Loucy (cell line): Measurements from ENCODE around the gene ATPAF2.

Source experiments
- H2AFZ ChIP-seq: fragments of 200-600 bp; sonication (generic); 2 replicates; pipeline ENCODE4 v1.6.0; 2016; ENCODE audit warnings: antibody characterized with exemption, mild to moderate bottlenecking, low read length, moderate library complexity
- H3F3A ChIP-seq: fragments of 200-600 bp; 2 replicates; pipeline ENCODE4 v1.6.0; 2016; ENCODE audit warnings: antibody characterized with exemption, low read depth, mild to moderate bottlenecking
- H3K27me3 ChIP-seq: fragments of 200-600 bp; sonication (generic); 2 replicates; pipeline ENCODE4 v1.6.1; 2014; ENCODE audit warnings: low read length, mild to moderate bottlenecking; ENCODE audit not compliant: insufficient read depth, poor library complexity, severe bottlenecking
- H3K36me3 ChIP-seq: fragments of 200-600 bp; sonication (generic); 2 replicates; pipeline ENCODE4 v1.6.1; 2016; ENCODE audit warnings: low read length; ENCODE audit not compliant: insufficient read depth
- H3K4me1 ChIP-seq: fragments of 200-600 bp; sonication (generic); 2 replicates; pipeline ENCODE4 v1.5.1; 2014; ENCODE audit warnings: low read length, mild to moderate bottlenecking; ENCODE audit not compliant: insufficient read depth, poor library complexity, severe bottlenecking
- H3K4me2 ChIP-seq: fragments of 200-600 bp; sonication (generic); 2 replicates; pipeline ENCODE4 v1.6.0; 2014; ENCODE audit warnings: antibody characterized with exemption, low read length, low read depth, mild to moderate bottlenecking; ENCODE audit not compliant: poor library complexity, severe bottlenecking
- H3K4me3 ChIP-seq: fragments of 200-600 bp; sonication (generic); 2 replicates; pipeline ENCODE4 v1.5.1; 2014; ENCODE audit warnings: low read length, mild to moderate bottlenecking, mixed read lengths; ENCODE audit not compliant: poor library complexity, severe bottlenecking
- H3K79me2 ChIP-seq: fragments of 200-600 bp; sonication (generic); 2 replicates; pipeline ENCODE4 v1.6.1; 2014; ENCODE audit warnings: low read length; ENCODE audit not compliant: insufficient read depth
- H3K9ac ChIP-seq: fragments of 200-600 bp; sonication (generic); 2 replicates; pipeline ENCODE4 v1.6.0; 2014; ENCODE audit warnings: mild to moderate bottlenecking, low read depth, low read length, moderate library complexity; ENCODE audit not compliant: poor library complexity, severe bottlenecking
- H3K9me2 ChIP-seq: fragments of 200-600 bp; sonication (generic); replicated peaks from 2 replicates; pipeline ENCODE4 v1.6.1; 2016; ENCODE audit warnings: low read depth, low read length, mixed read lengths
- H3K9me3 ChIP-seq: fragments of 200-600 bp; sonication (generic); 2 replicates; pipeline ENCODE4 v1.6.1; 2014; ENCODE audit warnings: mild to moderate bottlenecking, antibody characterized with exemption, low read length, low read depth; ENCODE audit not compliant: insufficient read depth
- H4K20me1 ChIP-seq: fragments of 200-600 bp; sonication (generic); 2 replicates; pipeline ENCODE4 v1.6.0; 2014; ENCODE audit warnings: antibody characterized with exemption, low read length, mild to moderate bottlenecking; ENCODE audit not compliant: insufficient read depth, poor library complexity, severe bottlenecking
- EZH2phosphoT487 ChIP-seq: fragments of 200-600 bp; IDR thresholded peaks from 2 replicates; pipeline ENCODE4 v1.6.1; 2018; ENCODE audit warnings: antibody characterized with exemption, mild to moderate bottlenecking, moderate library complexity, borderline replicate concordance
- TF ChIP-seq, protein P1 (sequence below): fragments of 200-600 bp; sonication (generic); conservative IDR thresholded peaks from 2 replicates; pipeline ENCODE4 v1.5.1; 2014; ENCODE audit warnings: mild to moderate bottlenecking, antibody characterized with exemption, low read length

The ATPAF2 gene

DNA sequence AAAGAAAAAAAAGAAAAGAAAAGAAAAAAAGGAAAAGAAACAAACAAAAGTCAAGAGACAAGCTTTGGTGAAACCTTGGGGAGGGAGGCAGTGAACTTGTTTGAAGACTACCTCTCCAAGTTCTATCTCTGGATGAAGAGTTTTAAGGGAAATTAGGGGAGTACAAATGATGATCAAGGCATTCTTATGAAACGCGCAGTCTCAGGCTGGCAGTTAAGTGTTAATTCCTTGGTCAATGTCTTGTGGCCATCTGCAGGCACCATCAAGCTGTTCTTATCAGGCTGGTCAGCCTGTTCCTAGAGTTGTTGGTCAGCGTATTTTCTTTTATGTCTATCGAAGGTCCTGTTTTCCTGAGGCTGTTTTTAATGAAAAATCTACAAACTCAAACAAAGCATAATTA lies 40.6 kb upstream of the ATPAF2 start:
- Histone ChIP-seq H3K36me3 (no peaks in the 10 kb centered on the region), H3K4me3 (no peak overlapping the region), H3K9me2 (no peaks in the 10 kb centered on the region), H3K9ac (no peak overlapping the region), H3K4me1 (no peaks in the 10 kb centered on the region), H4K20me1 (no peaks in the 10 kb centered on the region), H3K4me2 (no peak overlapping the region), H3F3A (no peaks in the 10 kb centered on the region), H2AFZ (no peak overlapping the region), H3K9me3 (no peaks in the 10 kb centered on the region), H3K27me3 (no peaks in the 10 kb centered on the region), H3K79me2 (no peaks in the 10 kb centered on the region)
- TF ChIP-seq EZH2phosphoT487, result no peak
- TF ChIP-seq, protein P1, sequence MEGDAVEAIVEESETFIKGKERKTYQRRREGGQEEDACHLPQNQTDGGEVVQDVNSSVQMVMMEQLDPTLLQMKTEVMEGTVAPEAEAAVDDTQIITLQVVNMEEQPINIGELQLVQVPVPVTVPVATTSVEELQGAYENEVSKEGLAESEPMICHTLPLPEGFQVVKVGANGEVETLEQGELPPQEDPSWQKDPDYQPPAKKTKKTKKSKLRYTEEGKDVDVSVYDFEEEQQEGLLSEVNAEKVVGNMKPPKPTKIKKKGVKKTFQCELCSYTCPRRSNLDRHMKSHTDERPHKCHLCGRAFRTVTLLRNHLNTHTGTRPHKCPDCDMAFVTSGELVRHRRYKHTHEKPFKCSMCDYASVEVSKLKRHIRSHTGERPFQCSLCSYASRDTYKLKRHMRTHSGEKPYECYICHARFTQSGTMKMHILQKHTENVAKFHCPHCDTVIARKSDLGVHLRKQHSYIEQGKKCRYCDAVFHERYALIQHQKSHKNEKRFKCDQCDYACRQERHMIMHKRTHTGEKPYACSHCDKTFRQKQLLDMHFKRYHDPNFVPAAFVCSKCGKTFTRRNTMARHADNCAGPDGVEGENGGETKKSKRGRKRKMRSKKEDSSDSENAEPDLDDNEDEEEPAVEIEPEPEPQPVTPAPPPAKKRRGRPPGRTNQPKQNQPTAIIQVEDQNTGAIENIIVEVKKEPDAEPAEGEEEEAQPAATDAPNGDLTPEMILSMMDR, result no peak

DNA sequence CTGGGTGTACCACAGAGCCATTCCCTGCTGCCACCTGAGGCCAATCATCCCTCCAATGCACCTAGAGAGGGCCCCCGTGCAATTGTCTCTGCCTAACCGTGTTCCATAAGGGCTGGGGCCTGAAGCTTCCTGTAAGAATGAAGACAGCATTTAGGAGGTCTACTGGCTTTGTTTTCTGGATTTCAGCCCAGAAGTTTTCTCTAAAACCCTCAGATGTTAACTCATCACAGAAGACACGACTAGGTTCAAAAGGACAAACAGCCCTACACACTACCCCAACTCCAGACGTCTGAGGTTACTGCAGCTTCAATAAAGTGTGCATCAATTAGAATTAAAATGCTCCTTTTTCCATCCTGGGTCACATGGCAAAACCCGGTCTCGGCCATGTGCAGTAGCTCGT lies 38.0 kb upstream of the ATPAF2 start:
- no peak overlapping the region for H2AFZ ChIP-seq

DNA sequence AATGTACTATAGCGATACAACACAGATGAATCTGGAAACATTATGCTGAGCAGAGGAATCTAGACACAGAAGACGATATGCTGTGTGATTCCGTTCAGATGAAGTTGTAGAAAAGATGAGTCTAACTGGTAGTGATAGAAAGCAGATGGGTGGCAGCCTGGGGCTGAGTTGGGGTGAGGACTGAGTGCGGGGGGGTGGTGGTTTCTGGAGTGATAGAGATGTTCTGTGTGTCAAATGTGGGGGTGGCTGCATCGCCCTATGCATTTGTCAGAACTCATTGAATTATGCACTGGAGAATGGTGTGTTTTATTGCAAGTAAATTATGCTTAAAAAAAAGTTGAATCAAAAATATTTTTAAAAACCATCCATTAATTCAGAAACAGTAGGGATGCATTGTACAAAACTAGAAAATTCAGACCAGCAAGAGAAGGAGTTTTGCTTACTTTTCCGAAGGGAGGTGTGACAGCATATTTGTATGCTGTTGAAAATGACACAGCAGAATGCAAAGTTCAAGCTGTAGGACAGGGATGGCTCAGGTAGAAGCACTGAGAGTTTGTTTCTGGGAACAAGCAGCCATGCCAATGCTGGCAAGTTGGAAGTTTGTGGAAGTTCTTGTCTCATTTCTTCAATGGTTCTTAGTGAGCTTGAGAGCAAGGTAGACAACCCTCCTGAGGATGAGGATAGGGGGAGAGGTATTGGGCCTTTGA lies 35.8 kb upstream of the ATPAF2 start:
- Histone ChIP-seq H3K9me3 (no peaks in the 10 kb centered on the region), H3F3A (no peaks in the 10 kb centered on the region), H2AFZ (no peak overlapping the region), H3K4me1 (peaks cover 6% of the 10 kb centered on the region), H3K9ac (no peak overlapping the region), H3K4me2 (no peak overlapping the region), H3K9me2 (no peaks in the 10 kb centered on the region), H3K79me2 (no peaks in the 10 kb centered on the region), H3K36me3 (no peaks in the 10 kb centered on the region), H3K27me3 (no peaks in the 10 kb centered on the region), H3K4me3 (no peak overlapping the region), H4K20me1 (no peaks in the 10 kb centered on the region)
- TF ChIP-seq, protein P1, result no peak
- no peak for TF ChIP-seq EZH2phosphoT487

More for the DNA sequence above, 38.0 kb upstream of the ATPAF2 start:
- Histone ChIP-seq H3K9ac (no peak overlapping the region), H3K27me3 (no peaks in the 10 kb centered on the region), H3K36me3 (no peaks in the 10 kb centered on the region), H3K9me3 (no peaks in the 10 kb centered on the region), H3K4me3 (no peak overlapping the region), H3K4me1 (no peaks in the 10 kb centered on the region), H3K9me2 (no peaks in the 10 kb centered on the region), H3F3A (no peaks in the 10 kb centered on the region), H3K4me2 (no peak overlapping the region), H3K79me2 (no peaks in the 10 kb centered on the region), H4K20me1 (no peaks in the 10 kb centered on the region)
- TF ChIP-seq, protein P1, result no peak
- no peak for TF ChIP-seq EZH2phosphoT487
